Measurements from ENCODE around the gene TRPV2.
A peak's percentile ranks its signal among the peaks of the same experiment; 100 is the strongest.
"Not testable (repeated sequence)": the region's sequence is repeated elsewhere in the genome, so short reads cannot be mapped to it uniquely, and the experiment has no call there.

Gene TRPV2, protein sequence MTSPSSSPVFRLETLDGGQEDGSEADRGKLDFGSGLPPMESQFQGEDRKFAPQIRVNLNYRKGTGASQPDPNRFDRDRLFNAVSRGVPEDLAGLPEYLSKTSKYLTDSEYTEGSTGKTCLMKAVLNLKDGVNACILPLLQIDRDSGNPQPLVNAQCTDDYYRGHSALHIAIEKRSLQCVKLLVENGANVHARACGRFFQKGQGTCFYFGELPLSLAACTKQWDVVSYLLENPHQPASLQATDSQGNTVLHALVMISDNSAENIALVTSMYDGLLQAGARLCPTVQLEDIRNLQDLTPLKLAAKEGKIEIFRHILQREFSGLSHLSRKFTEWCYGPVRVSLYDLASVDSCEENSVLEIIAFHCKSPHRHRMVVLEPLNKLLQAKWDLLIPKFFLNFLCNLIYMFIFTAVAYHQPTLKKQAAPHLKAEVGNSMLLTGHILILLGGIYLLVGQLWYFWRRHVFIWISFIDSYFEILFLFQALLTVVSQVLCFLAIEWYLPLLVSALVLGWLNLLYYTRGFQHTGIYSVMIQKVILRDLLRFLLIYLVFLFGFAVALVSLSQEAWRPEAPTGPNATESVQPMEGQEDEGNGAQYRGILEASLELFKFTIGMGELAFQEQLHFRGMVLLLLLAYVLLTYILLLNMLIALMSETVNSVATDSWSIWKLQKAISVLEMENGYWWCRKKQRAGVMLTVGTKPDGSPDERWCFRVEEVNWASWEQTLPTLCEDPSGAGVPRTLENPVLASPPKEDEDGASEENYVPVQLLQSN
- total RNA-seq, result 268 to 516 (median 407) reads per million in 17 experiments

DNA sequence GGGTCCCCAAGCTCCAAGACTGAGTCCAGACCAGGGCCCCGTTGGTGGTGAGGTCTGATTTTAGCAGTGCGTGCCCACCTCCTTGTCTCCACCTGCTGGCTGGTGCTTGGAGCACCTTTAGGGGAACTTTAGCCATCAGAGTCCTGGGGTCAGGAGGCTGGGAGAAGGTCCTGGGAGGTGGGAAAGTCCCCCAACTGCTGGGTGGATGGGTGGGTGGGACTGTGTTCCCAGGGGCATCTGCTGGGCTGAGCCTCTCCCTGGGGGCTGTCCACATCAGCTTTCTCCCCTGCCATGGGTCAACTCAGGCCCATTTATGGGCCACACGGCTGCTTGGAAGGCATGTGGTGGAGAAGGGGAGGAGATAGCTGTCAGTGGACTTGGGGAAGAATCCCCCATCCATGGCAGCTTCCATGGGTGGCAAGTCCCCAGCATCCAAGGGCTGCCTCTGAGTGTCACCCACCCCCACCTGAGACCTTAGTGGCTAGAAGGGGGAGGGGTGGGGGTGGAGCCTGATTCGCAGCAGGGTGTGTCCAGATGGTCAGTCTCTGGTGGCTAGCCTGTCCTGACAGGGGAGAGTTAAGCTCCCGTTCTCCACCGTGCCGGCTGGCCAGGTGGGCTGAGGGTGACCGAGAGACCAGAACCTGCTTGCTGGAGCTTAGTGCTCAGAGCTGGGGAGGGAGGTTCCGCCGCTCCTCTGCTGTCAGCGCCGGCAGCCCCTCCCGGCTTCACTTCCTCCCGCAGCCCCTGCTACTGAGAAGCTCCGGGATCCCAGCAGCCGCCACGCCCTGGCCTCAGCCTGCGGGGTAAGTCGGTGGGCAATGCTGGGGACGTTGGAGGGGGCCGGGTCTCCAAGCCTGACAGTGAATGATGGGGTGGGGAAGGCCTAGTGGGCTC lies at the start of gene TRPV2:
TSS of gene TRPV2 (plus strand) at position 541 of the 894 bp plus-strand sequence. CDS start 2,098 bp downstream, outside the sequence.
- peak; percentile 34 to 76 (median 56) for DNase-seq

DNA sequence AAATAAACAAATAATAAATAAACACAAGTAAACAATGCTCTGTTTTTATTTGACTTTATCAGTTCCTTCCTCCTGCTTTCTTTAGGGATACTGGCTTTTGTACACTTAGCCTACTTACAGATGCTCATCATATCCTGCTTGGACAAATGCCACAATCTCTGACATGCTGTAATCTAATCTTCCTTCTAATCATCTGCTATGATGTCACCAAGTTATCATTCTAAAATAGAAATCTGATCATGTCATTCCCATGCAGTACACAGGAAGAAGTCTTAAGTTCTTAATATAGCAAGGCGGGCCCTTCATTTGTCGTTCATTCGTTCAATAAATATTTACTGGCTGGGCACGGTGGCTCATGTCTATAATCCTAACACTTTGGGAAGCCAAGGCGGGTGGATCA lies 43.6 kb upstream of the TRPV2 start:
- DNase-seq, result peak; percentile 17 to 79 (median 42)

DNA sequence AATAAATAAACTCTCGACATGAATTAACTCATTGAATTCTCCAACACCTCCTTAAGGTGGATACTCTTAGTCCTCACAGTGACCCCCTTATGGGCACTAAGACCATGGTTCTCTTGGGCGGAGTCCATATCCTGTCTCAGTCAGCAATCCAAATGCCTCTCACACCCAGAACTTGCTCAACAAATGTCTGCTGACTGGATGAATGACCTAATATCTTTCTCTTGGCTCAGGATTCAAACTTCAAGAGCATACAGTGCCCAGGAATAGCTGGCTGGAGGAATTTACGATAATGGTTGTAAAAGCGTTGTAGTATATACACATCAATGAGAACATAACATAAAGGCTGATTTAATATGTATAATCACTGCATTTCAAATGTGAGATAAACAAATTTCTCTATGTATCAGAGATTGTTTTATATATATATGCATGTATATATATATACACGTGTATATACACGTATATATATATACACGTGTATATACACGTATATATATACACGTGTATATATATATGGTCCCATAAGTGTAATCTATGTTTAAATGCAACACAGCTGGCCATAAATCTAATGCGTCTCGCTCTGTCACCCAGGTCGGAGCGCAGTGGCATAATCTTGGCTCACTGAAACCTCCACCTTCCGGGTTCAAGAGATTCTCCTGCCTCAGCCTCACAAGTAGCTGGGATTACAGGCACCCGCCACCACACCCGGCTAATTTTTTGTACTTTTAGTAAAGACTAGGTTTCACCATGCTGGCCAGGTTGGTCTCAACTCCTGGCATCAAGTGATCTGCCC lies 41.0 kb upstream of the TRPV2 start:
- peak; percentile 42 to 68 (median 52) for DNase-seq

DNA sequence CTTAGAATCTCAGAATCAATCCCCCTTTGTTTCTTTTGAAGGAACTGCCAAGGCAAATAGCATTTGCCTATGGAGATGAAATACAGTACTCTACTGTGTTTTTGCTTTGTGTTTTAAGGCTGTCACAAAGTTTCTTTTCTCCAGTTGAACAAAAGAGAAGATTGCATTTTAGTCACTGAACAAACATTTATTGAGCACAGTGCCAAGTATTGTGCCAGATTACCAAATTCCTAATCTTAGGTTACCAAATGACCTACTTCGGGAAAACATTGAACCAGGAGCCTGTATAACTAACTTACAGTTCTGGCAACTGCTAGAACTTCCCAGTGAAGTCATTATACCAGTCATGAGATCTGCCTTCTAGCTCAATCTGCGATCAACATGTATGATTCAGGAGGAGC lies 37.4 kb upstream of the TRPV2 start:
- DNase-seq, result no peak

DNA sequence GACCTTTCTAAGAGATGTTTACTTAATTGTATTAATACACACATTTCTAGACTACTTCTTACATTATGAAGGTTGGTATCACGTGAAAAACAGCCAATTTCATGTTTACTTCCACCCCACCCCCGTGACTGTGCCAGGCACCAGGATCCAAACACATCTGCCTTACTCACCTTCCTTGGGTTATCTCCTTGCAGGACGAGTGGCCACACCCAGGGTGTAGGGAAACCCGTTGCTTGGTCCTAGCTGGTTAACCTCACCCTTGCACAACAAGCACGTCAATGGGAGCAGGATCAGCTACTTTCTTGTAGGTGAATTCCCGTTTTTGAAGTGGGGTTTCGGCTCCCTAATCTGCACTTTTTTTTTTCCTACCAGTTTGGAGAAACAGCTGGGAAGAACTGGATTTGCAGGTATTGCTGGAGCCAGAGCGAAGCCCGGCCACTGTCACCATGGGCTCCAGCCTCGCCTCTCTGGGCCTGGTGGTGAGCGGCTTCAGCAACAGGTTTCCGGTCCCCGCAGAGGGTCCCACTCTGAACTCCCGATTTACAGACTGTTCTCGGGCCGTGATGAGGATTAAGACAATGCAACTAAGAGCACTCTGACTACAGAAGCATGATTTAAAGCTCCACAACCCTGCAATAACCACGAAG lies 36.6 kb upstream of the TRPV2 start:
- DNase-seq, result no peak

DNA sequence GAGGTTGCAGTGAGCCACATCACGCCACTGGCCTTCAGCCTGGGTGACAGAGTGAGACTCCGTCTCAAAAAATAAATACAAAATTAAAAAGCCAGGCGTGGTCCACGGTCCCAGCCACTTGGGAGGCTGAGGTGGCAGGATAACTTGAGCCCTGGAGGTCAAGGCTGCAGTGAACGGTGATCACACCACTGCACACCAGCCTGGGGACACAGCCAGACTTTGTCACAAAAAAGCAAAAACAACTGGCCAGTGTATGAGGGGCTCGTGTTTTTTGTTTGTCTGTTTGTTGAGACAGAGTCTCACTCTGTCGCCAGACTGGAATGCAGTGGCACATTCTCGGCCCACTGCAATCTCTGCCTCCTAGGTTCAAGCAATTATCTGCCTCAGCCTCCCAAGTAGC lies 35.7 kb upstream of the TRPV2 start:
- DNase-seq, result no peak

DNA sequence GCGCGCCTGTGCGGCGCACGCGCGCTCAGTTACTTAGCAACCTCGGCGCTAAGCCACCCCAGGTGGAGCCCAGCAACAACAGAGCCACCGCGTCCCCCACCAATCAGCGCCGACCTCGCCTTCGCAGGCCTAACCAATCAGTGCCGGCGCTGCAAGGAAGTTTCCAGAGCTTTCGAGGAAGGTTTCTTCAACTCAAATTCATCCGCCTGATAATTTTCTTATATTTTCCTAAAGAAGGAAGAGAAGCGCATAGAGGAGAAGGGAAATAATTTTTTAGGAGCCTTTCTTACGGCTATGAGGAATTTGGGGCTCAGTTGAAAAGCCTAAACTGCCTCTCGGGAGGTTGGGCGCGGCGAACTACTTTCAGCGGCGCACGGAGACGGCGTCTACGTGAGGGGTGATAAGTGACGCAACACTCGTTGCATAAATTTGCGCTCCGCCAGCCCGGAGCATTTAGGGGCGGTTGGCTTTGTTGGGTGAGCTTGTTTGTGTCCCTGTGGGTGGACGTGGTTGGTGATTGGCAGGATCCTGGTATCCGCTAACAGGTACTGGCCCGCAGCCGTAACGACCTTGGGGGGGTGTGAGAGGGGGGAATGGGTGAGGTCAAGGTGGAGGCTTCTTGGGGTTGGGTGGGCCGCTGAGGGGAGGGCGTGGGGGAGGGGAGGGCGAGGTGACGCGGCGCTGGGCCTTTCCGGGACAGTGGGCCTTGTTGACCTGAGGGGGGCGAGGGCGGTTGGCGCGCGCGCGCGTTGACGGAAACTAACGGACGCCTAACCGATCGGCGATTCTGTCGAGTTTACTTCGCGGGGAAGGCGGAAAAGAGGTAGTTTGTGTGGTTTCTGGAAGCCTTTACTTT lies 34.5 kb upstream of the TRPV2 start, which contains the start of gene UBB:
TSS of gene UBB (plus strand) at position 452 of the 856 bp plus-strand sequence. CDS start 817 bp downstream, outside the sequence.
- peak; percentile 95 to 98 (median 97) for DNase-seq

DNA sequence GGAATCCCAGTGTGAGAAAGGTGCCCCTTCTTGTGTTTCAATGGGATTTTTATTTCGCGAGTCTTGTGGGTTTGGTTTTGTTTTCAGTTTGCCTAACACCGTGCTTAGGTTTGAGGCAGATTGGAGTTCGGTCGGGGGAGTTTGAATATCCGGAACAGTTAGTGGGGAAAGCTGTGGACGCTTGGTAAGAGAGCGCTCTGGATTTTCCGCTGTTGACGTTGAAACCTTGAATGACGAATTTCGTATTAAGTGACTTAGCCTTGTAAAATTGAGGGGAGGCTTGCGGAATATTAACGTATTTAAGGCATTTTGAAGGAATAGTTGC lies 33.9 kb upstream of the TRPV2 start:
- peak; percentile 34 to 46 (median 43) for DNase-seq

DNA sequence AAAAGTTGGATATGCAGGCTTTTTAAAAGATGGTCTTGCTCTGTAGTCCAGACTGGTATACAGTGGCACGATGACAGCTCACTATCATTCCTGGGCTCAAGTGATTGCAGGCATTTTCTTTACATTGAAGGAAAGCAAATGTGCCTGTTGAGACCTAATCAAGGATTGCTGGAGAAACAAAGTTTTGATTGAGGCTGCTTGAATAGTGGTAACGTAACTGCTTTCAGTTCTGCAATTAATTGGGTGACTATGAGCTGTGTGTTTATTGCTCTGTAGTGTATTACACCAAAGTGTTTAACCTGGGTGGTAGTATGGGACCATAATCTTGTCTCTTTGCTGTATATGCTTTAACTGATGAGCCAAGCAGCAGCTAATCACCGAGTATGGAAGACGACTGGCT lies 32.2 kb upstream of the TRPV2 start:
- no peak for DNase-seq

DNA sequence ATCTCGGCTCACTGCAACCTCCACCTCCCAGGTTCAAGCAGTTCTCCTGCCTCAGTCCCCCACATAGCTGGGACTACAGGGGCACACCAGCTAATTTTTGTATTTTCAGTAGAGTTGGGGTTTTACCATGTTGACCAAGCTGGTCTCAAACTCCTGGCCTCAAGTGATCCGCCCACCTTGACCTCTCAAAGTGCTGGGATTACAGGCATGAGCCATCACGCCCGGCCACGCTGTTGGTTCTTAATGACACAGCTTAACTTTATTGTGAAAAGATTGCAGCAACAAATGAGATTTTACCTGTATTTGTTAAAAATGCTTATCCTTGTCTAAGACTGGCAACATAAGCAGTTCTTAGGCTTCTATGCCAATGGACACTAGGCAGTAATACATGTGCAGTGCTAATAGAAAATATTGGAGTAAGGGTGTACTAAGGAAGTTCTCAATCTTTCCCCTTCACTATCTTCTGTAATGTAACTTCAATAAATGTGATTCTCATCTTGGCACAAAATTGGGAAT lies 31.5 kb upstream of the TRPV2 start:
- no peak for DNase-seq

DNA sequence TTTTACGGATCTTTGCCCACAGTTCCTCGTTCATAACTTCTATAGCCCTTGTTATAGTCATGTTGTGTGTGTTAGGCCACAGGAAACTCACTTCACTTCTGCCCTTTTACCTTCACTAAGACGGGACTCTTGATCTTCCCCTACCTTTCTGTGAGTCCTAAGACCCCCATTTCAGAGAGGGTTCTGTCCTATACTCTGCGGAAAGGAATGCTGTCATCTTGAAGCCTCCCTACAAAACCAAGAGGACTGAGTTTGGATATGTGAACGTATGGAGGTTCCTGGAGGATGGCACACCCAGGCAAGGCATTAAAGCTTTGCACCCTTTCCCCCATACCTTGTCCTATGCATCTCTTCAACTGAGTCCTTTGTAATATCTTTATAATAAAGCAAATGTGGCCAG lies 30.8 kb upstream of the TRPV2 start:
- DNase-seq, result no peak

DNA sequence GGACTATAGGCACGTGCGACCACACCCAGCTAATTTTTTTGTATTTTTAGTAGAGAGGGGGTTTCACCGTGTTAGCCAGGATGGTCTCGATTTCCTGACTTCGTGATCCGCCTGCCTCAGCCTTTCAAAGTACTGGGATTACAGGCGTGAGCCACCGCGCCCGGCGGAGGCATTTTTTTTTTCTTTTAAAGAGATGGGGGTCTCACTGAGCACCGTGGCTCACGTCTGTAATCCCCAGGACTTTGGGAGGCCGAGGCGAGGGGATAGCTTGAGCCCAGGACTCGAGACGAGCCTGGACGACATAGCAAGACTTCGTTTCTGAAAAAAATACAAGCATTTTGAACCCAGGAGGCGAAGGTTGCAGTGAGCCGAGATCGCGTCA lies 29.3 kb upstream of the TRPV2 start:
- DNase-seq, result not testable (repeated sequence)

DNA sequence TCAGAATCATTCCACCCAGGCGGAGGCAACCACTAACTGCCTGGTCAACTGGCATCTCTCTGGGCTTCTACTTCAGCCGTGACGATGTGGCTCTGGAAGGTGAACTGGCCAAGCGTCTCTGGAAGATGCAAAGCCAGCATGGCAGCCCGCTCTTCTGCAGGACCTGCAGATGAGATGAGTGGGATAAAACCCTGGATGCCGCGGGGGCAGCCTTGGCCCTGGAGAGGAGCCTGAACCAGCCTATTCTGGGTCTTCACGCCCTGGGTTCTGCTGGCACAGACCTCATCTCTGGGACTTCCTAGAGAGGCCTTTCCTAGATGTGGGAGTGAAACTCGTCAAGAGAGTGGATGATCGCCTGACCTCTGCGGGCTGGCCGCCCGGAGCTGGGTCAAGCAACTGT lies 23.9 kb upstream of the TRPV2 start:
- no peak for DNase-seq

DNA sequence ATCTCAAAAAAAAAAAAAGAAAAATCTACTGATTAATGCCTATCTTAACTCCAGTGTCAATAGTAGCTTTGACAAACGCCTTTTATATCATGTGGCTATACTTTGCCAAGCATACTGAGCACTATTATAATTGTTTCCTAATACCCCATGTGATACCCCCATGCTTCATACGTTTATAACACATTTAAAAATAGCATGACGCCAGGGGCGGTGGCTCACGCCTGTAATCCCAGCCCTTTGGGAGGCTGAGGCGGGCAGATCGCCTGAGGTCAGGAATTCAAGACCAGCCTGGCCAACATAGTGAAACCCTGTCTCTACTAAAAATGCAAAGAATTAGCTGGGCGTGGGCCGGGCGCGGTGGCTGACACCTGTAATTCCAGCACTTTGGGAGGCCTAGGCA lies 22.9 kb upstream of the TRPV2 start:
- DNase-seq, result not testable (repeated sequence)

DNA sequence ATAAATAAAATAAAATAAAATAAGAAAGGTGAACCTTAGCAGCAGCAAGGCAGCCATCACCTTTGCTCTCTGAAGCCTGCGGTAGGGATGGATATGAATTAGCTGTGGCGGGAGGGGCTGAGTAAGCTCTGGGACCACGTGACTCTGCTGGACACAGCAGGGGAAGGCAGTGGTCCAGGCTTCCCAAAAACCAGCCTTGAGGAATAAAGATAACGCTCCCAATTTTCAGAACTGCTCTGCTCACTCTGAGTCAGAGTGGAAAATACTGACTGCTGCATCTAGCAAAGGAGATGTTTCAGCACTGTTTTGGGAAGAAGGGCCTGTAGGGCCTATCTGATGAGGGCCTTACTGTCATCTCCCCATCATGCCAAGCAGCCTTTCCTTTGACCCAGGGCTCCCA lies 19.5 kb upstream of the TRPV2 start:
- DNase-seq, result not testable (repeated sequence)

DNA sequence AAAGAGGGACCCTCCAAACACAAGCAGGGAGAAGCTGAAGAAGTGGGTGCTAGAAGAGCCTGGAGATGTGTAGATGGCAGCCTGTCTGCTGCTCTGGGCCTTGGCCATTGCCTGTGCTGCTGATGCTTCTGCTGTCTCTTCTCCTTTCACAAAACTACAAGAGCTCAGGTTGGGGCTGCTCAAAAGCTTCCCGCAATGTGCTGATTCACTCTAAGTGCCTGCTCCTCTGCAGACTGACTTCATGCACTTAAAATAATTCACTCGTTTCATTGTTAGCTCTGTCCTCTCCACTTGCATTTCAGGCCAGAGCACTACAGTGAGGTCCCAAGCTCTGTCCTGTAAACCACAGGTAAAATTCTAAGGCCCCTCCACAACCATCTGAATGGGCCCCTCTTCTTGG lies 18.7 kb upstream of the TRPV2 start:
- DNase-seq, result not testable (repeated sequence)

DNA sequence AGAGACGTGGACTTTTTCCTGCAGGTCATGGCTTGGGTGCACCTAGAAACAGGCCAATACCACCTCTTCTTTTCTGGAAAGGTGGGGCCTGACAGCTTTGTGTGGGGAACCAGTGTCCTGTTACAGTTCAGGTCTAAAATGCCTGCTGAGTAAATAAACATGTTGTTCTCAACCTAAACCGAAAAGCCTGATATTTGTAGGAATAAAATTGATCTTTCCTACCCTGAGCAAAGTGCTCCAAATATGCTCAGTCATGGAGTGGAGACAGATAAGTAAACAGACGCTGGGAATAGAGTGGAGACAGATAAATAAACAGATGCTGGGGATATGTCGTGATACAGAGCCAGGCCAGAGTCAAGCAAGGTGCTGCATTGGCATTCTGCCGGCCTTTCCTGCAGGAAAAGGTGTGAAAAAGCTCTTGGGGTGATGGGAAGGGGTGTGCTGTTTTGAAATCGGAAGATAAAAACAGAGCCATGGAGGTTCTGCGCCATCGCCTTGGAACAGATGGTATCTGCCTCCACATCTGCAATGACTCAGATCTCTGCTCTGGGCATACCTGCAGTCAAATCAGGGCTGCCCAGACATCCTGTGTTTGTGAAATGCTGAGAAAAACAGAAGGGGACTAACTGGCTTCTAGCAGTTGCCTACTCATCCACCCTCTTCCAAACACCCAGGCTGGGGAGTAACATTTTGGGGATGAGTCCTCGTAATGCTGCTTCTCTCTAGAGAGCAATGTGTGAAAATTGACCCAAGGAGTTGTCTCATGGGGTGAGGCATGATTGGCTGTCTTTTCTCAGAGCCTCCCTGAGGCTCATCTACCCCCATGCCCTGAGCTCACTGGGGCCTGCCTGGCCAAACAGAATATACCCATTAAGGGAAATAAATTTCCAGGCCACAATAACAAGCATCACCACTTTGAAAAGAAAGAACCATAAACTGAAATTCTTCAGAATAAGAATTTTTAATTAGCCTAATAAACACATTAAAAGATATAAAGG lies 16.8 kb upstream of the TRPV2 start:
- DNase-seq, result no peak

DNA sequence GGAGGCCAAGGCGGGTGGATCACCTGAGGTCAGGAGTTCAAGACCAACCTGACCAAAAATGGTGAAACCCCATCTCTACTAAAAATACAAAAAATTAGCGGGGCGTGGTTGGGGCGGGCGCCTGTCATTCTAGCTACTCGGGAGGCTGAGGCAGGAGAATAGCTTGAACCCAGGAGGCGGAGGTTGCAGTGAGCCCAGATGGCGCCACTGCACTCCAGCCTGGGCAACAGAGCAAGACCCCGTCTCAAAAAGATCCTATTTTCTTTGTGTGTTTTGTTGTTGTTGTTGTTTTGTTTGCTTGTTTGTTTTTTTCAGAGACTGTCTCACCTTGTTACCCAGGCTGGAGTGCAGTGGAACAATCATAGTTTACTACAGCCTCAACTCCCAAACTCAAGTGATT lies 11.5 kb upstream of the TRPV2 start:
- DNase-seq, result not testable (repeated sequence)
